PC-3 (cell line): ENCODE results near the gene NHLH2. TPM values are rescaled to one million over a fixed set of nuclear protein-coding genes. Genes with fewer than 3 reads are reported as not detected.

ENCODE experiments used
- ATAC-seq: fragments of 200-7000 bp; cut with Tn5 transposase; 2 replicates; pipeline ENCODE4 v1.9.1; 2020; ENCODE audit warnings: mild to moderate bottlenecking, moderate library complexity
- BruUV-seq: library from RNA; stranded (reverse); fragments of 400-500 nt; replicated peaks from 2 replicates; lab custom pipeline; 2021; lab: Mats Ljungman, UMichigan
- CTCF ChIA-PET: fragments of 300-600 bp; sonication (Branson Sonifier 250); formaldehyde crosslinking; loops from one replicate; lab custom pipeline; 2022; ENCODE audit warnings: antibody characterized with exemption; lab: Charles Lee
- POLR2A ChIA-PET: fragments of 300-600 bp; sonication (Branson Sonifier 250); formaldehyde crosslinking; loops from one replicate; lab custom pipeline; 2022; ENCODE audit warnings: antibody characterized with exemption; ENCODE audit not compliant: unreplicated experiment; lab: Charles Lee
- DNase-seq: peaks from one replicate; pipeline ENCODE4 v3.0.0-alpha.2; 2015
- H2AFZ ChIP-seq: fragments of 300-600 bp; sonication (generic); 2 replicates; pipeline ENCODE4 v1.6.0; 2016; ENCODE audit warnings: antibody characterized with exemption, low read length
- H3F3A ChIP-seq: fragments of 300-600 bp; sonication (generic); one replicate; pipeline ENCODE4 v1.6.0; 2017; ENCODE audit warnings: antibody characterized with exemption, low read length, control low read depth, mild to moderate bottlenecking; ENCODE audit not compliant: unreplicated experiment
- H3K27ac ChIP-seq: fragments of 300-600 bp; sonication (generic); 2 replicates; pipeline ENCODE4 v1.5.1; 2016; ENCODE audit warnings: mild to moderate bottlenecking, low read length
- H3K27me3 ChIP-seq: fragments of 300-600 bp; sonication (generic); 2 replicates; pipeline ENCODE4 v1.6.1; 2016; ENCODE audit warnings: low read length, mixed read lengths
- H3K36me3 ChIP-seq: fragments of 300-600 bp; sonication (generic); 2 replicates; pipeline ENCODE4 v1.6.1; 2016; ENCODE audit warnings: low read depth, mixed run types, low read length, mixed read lengths
- H3K4me1 ChIP-seq: fragments of 300-600 bp; sonication (generic); 2 replicates; pipeline ENCODE4 v1.5.1; 2016; ENCODE audit warnings: low read length; ENCODE audit not compliant: insufficient read depth
- H3K4me2 ChIP-seq: fragments of 300-600 bp; sonication (generic); 2 replicates; pipeline ENCODE4 v1.6.0; 2016; ENCODE audit warnings: low read length
- H3K4me3 ChIP-seq: fragments of 300-600 bp; sonication (generic); 2 replicates; pipeline ENCODE4 v1.5.1; 2016; ENCODE audit warnings: mild to moderate bottlenecking, low read length, mixed read lengths
- H3K79me2 ChIP-seq: fragments of 300-600 bp; sonication (generic); 2 replicates; pipeline ENCODE4 v1.6.1; 2017; ENCODE audit warnings: low read length, mixed read lengths
- H3K9ac ChIP-seq: fragments of 300-600 bp; sonication (generic); 2 replicates; pipeline ENCODE4 v1.6.0; 2016; ENCODE audit warnings: mild to moderate bottlenecking, low read length
- H3K9me2 ChIP-seq: fragments of 300-600 bp; sonication (generic); replicated peaks from 2 replicates; pipeline ENCODE4 v1.6.1; 2016; ENCODE audit warnings: mixed run types, low read length, mixed read lengths
- H3K9me3 ChIP-seq: fragments of 300-600 bp; sonication (generic); 2 replicates; pipeline ENCODE4 v1.6.1; 2016; ENCODE audit warnings: low read length, mixed read lengths
- H4K20me1 ChIP-seq: fragments of 300-600 bp; sonication (generic); 2 replicates; pipeline ENCODE4 v1.6.1; 2016; ENCODE audit warnings: low read length, mixed read lengths
- EZH2 ChIP-seq: fragments of 300-600 bp; sonication (generic); IDR thresholded peaks from one replicate; pipeline ENCODE4 v1.6.1; 2017; ENCODE audit warnings: antibody characterized with exemption, mild to moderate bottlenecking, low read length; ENCODE audit not compliant: unreplicated experiment
- EZH2phosphoT487 ChIP-seq: fragments of 300-600 bp; sonication (generic); IDR thresholded peaks from 2 replicates; pipeline ENCODE4 v1.6.1; 2018; ENCODE audit warnings: mild to moderate bottlenecking, antibody characterized with exemption, low read length, borderline replicate concordance
- intact Hi-C: fragments of 100-400 bp; cut with micrococcal nuclease; formaldehyde crosslinking; loops from 2 replicates; pipeline ENCODE4 v1.9.0; 2023
- total RNA-seq: library from RNA; depleted of rRNA; stranded (reverse); fragments of >200 nt; gene quantifications from 2 replicates; pipeline ENCODE4 v1.2.3, GENCODE V29; 2014
- TF ChIP-seq, protein P1 (sequence below): fragments of 300-600 bp; sonication (generic); conservative IDR thresholded peaks from 2 replicates; pipeline ENCODE4 v1.5.1; 2017; ENCODE audit warnings: antibody characterized with exemption, low read depth, mild to moderate bottlenecking, low read length

The NHLH2 gene
- total RNA-seq, 1 experiment from 2014 or later, result not detected

DNA sequence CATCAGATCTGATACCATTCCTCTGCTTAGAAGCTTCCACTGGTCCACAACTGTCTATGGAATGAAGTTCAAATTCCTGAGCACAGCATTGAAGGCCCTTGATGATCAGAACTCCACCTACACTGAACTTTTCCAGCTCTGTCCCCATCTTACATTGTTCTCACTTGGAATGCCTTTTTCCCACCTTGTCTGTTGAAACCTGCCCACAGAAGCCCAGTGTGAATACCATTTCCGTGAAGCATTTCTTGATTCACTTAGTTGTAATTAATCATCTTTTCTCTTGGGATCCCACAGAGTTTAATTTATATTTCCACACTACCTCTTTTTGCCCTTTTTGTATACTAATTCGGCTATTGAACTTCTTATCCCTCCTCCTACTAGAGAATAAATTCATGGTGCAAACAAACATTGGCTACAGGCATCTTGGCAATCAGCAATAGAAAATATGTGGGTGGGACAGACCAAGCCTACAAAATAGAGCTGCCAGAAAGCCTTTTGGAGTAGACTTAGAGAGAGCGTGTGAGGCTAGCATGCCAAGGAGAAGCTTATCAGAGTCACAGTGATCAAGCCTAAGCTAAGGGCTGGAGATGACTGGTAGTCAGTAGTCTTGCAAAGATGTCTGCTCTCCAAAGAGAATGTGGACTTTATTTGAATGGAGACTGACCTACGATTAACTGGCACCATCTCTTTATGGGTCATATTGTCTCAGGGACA, 26.1 kb downstream of the NHLH2 start:
- Histone ChIP-seq H4K20me1 (no peaks in the 10 kb centered on the region), H3K9me3 (no peaks in the 10 kb centered on the region), H3F3A (no peaks in the 10 kb centered on the region), H2AFZ (no peak overlapping the region), H3K27me3 (no peaks in the 10 kb centered on the region), H3K27ac (no peak overlapping the region), H3K36me3 (no peaks in the 10 kb centered on the region), H3K9me2 (no peaks in the 10 kb centered on the region), H3K4me3 (no peak overlapping the region), H3K9ac (no peak overlapping the region), H3K79me2 (no peaks in the 10 kb centered on the region), H3K4me2 (no peak overlapping the region), H3K4me1 (peaks cover 5% of the 10 kb centered on the region)
- DNase-seq, result no peak
- no TSS peak for BruUV-seq
- intact Hi-C loops, result no loop called here
- CTCF ChIA-PET, result no interaction called here
- no peak for ATAC-seq
- TF ChIP-seq EZH2phosphoT487 (no peak), EZH2 (no peak)
- POLR2A ChIA-PET, result no interaction called here

DNA sequence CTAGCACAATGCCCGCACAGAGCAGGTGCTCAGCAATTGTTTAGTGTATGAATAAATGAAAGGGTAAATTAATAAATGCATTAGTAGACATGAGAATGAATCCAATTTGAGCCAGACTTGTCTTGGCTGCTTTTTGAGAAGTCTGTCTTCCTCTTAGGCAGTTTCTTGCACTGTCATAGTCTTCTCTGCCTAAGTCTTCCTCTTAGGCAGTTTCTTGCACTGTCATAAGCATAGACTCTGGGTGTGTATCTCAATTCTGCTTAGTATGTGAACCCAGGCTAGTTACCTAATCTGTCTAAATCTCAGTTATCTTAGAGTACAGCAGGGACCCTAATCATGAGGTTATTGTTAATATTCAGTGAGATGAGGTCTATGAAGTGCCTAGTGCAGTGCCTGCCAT, 27.2 kb downstream of the NHLH2 start:
- no peak overlapping the region for H2AFZ ChIP-seq
- no peaks in the 10 kb centered on the region for H3K9me3 ChIP-seq
- no peaks in the 10 kb centered on the region for H3K36me3 ChIP-seq
- intact Hi-C loops, result no loop called here
- H3F3A ChIP-seq, result no peaks in the 10 kb centered on the region
- DNase-seq (no peak), ATAC-seq (no peak)
- no peaks in the 10 kb centered on the region for H3K27me3 ChIP-seq
- no peaks in the 10 kb centered on the region for H4K20me1 ChIP-seq
- POLR2A ChIA-PET, result no interaction called here
- no peak overlapping the region for H3K4me3 ChIP-seq
- no peak overlapping the region for H3K27ac ChIP-seq
- H3K4me2 ChIP-seq, result no peak overlapping the region
- peaks cover 5% of the 10 kb centered on the region for H3K4me1 ChIP-seq
- CTCF ChIA-PET, result no interaction called here
- no peak overlapping the region for H3K9ac ChIP-seq
- H3K9me2 ChIP-seq, result no peaks in the 10 kb centered on the region
- no TSS peak for BruUV-seq
- TF ChIP-seq EZH2 (no peak), EZH2phosphoT487 (no peak)
- TF ChIP-seq, protein P1, sequence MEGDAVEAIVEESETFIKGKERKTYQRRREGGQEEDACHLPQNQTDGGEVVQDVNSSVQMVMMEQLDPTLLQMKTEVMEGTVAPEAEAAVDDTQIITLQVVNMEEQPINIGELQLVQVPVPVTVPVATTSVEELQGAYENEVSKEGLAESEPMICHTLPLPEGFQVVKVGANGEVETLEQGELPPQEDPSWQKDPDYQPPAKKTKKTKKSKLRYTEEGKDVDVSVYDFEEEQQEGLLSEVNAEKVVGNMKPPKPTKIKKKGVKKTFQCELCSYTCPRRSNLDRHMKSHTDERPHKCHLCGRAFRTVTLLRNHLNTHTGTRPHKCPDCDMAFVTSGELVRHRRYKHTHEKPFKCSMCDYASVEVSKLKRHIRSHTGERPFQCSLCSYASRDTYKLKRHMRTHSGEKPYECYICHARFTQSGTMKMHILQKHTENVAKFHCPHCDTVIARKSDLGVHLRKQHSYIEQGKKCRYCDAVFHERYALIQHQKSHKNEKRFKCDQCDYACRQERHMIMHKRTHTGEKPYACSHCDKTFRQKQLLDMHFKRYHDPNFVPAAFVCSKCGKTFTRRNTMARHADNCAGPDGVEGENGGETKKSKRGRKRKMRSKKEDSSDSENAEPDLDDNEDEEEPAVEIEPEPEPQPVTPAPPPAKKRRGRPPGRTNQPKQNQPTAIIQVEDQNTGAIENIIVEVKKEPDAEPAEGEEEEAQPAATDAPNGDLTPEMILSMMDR, result no peak
- no peaks in the 10 kb centered on the region for H3K79me2 ChIP-seq

DNA sequence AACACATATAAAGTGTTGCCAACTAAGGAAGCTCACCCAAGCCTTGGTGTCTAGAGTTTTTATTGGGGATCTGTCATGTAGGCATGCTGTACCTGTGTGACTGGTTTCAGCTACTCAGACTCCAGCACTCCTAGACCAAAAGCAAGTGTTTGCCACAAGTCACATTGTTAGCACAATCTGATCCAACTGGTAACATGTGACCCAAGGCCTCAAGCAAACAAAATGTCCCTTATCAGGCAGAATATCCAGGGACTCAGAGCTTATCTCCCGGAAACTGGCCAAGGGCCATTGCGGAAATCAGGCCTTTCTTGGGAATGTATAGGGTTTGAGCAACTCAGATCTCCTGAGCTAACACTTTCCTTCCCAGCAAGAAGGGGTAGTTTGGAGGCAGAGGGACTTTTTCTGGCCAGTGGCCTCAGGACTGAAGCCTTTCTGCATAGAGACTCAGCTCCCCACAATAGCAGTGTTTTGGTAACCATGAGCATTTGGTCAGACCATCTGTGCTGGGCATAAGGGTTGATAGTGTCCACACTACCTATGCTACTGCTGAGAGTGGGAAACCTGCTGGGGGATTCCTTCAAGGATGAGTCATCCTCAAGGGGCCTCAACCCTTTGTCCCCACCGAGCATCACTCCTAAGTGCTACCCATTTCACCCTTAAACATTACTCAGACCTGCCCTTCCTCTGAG, 29.6 kb downstream of the NHLH2 start:
- H3K27ac ChIP-seq, result no peak overlapping the region
- DNase-seq, result peak; percentile 29
- no peak overlapping the region for H2AFZ ChIP-seq
- BruUV-seq, result no TSS peak
- no peaks in the 10 kb centered on the region for H3K9me2 ChIP-seq
- H3K9me3 ChIP-seq, result no peaks in the 10 kb centered on the region
- no peak overlapping the region for H3K4me2 ChIP-seq
- TF ChIP-seq, protein P1, result no peak
- TF ChIP-seq EZH2phosphoT487 (no peak), EZH2 (no peak)
- H3K9ac ChIP-seq, result no peak overlapping the region
- intact Hi-C loops, result no loop called here
- H3K4me3 ChIP-seq, result no peak overlapping the region
- CTCF ChIA-PET, result no interaction called here
- H3K36me3 ChIP-seq, result no peaks in the 10 kb centered on the region
- H3K4me1 ChIP-seq, result peaks cover 5% of the 10 kb centered on the region
- H3K79me2 ChIP-seq, result no peaks in the 10 kb centered on the region
- ATAC-seq, result peak; percentile 43
- H4K20me1 ChIP-seq, result no peaks in the 10 kb centered on the region
- POLR2A ChIA-PET, result no interaction called here
- no peaks in the 10 kb centered on the region for H3K27me3 ChIP-seq
- no peaks in the 10 kb centered on the region for H3F3A ChIP-seq
